Limb (tissue), 2 donors: ENCODE results near the gene GIT1.
A peak's percentile ranks its signal among the peaks of the same experiment; 100 is the strongest.

Source experiments
- DNase-seq, 2 donors: peaks; one replicate each; pipeline ENCODE4 v3.0.0-alpha.2; 2016; ENCODE audit errors: extremely low spot score in 2 of 2

GIT1 gene, protein sequence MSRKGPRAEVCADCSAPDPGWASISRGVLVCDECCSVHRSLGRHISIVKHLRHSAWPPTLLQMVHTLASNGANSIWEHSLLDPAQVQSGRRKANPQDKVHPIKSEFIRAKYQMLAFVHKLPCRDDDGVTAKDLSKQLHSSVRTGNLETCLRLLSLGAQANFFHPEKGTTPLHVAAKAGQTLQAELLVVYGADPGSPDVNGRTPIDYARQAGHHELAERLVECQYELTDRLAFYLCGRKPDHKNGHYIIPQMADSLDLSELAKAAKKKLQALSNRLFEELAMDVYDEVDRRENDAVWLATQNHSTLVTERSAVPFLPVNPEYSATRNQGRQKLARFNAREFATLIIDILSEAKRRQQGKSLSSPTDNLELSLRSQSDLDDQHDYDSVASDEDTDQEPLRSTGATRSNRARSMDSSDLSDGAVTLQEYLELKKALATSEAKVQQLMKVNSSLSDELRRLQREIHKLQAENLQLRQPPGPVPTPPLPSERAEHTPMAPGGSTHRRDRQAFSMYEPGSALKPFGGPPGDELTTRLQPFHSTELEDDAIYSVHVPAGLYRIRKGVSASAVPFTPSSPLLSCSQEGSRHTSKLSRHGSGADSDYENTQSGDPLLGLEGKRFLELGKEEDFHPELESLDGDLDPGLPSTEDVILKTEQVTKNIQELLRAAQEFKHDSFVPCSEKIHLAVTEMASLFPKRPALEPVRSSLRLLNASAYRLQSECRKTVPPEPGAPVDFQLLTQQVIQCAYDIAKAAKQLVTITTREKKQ

DNA sequence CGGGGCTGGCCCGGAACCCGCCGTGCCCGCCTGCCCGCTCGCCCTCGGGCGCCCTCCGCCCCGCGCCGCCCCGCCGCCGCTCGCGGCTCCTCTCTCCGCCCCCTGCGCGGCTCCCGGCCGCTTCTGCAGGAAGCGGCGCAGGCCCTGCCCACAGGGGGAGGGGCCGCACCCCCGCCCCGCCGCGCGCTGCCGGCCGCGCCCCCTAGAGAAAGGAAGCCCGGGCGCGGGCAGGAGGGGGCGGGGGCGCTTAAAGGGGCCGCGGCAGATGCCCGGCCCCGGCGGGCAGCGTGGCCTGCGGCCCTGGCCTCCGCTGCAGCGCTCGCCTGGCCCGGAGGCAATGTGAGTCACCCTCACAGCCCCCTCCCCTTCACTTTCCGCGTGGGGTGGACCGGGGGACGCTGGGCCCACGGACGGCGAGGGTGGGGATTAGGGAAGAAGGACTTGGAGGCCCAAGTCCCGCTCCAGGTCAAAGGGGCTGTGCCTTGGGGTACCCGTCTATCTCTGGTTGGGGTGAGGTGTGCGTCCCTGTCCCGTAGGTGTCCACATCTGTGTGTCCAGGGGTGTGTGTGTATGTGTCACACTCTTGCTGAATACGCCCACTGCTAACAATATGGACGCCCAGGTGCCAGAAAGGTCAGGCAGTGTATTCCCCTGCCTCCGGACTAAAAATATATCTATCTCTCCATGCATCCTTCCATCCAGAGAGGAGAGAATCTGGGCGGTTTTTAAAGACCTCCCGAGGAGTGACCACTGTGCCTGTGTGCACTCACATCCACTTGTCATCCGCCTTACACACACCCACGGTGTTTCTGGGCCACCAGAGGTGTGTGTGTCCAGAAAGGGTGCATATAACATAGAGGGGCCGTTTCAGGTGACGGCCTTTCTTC, at the start of gene GIT1:
TSS of gene GIT1 (minus strand) at position 125 of the 887 bp plus-strand sequence. CDS start 270 bp downstream, outside the sequence.
- DNase-seq, result peak; percentile 86 to 91

DNA sequence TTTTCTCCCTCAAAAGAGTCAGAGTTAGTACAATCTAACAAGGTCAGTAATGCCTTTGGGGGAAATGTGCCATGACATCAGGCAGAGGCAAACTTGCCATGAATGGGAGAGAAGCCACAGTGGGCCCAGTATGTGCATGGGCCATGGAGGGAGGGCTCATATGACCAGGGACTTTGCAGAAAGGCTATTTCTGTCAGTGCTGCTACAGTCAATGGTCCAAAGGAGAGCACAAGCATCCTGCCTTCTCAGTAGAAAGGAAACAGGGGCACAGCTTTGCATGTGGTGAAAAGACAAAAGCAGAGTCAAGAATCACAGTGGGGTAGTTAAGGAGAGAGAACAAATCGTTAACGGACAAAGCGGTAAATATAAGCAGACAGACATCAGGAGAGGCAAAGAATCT, 44.4 kb upstream of the GIT1 start:
- no peak for DNase-seq

DNA sequence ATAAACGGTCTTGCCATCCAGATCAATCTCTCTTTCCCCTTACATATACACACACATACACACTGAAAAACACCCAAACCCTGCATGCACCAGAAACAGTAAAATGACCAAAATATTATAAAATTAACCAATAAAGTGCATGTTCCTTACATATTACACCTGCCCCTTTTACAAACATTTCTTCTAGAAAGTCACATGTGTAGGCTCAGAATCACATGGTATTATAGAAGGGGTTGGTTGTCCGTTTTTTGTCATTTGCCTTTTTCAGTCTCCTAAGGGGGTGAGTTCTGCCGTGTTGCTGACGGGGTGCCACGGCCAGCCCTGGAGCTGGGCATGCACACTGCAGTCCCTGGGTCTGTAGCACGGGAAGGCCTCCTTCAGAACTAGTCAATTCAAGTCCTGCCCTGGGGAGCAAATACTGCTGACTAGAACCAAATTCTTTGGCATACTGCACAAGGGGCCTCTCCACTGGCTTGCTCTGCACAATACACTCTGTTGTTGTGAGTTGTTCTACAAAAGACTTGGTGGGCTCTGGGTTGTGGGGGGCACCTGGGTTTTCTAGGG, 41.3 kb upstream of the GIT1 start:
- DNase-seq, result no peak

DNA sequence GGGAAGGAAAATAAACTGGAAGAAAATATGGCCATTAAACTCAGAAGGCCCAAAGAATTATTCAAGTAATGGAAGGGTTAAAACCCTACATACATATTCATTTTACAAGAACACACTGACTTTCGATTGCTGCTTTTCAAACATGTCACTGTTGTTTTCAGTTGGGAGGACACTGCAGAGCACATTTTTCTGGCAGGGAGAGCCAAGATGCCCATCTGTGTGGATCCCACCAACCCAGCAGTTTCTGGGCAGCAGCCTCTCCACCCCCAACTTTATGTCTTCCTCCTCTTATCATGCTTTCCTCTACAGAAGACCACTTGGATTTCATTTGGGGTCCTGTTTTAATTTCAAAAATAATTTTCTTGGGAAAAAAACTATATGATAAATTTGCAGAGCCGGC, 40.4 kb upstream of the GIT1 start:
- no peak for DNase-seq

DNA sequence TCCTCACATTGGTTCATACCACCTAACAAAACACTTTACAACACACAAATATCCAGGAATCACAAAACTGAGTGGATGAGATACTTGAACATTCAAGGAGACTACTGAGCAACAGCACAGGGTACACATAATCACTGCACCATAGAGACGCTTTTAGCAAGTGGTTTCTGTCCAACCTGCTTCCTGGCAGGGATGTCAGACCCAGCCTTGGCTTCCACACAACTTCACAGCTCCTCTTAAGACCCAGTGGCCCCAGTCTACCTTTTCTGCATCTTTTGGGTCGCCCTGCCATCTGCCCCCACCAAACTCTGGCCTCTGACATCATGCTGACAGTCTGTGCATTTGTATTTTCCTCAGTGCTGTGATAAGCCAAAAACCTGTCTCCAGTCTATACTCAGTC, 39.2 kb upstream of the GIT1 start:
- DNase-seq, result no peak

DNA sequence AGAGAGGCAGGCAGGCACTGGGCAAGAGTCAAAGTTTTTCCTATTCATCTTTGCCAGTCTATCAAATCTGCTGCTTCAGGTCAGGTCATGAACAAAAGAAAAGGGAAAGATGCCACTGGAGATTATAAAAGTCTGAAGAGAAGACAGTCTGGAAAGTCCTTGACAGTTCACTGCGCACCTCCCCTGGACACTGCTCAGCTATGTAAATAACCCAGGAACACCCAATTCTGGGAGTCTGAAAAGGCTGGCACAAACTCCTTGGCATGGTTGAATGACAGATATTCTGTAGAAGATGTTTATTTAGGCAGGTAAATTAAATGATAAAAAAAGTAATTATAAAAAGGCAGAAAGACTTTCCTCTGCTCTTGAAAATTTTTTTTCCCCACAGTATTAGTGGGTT, 38.5 kb upstream of the GIT1 start:
- no peak for DNase-seq

DNA sequence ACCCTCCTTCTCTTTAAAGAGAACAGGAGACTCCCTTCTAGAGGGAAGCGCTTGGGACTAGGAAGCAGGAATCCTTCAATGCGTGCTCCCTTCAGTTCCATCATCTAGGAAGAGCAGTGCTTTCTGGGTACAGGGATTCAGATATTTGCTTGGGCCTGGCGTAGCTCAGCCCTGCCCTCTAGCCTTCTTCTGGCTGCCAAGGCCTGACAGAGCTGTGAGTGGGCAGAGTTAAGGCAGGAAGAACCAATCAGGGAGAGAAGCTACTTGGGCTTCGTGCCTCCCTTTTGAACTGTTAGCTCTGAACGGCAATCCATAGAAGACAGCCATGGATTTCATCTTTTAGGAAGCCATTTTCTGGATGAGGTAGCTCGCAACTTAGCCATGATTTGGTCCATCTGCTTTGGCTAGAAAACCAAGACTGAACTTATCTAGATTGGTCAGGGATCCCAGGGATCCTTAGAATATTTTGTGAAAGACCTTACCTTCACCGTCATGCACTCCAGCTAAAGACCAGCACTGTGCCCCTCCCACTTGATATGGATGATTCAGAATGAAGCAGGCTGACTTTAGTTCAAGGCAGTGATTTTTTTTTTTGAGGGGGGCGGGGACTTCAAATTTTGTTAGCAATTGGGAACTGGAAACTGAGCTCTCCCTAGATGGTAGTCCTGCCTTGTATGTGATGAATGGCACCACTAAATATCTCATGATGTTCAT, 35.7 kb upstream of the GIT1 start:
- DNase-seq, result no peak

DNA sequence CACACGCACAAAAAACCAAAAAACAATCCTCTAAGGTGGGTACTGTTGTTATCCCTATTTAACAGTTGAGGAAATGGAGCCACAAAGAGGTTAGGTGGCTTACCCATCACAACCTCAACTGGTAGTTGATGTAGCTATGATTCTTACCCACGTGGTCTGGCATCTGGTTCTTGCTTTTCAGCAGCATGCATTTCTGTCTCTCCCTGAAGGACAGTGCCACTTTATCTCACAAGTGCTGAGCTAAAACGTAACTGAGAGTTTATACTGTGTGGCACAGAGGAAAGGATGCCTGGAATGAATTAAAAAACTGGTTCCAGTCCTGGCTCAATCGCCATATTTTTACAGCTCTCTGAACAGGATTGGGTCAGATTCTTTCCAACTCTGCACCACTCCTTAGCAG, 35.1 kb upstream of the GIT1 start:
- no peak for DNase-seq

DNA sequence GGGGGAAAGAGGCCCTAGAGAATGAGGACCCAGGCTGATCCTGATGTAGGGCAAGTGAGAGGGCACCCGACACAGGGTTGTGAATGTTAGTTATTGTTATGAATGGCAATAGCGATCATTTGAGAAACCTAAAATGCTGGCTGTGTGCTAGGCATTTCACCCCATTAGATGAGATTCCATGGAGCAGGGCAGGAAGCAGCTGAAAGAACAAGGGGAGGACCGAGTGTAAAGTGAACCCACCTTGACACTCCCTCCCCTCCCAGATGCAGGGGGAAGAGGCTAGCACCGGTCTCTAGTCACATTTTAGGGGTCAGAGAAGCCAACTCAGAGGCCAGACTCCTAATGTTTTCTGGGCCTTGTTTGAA, 33.8 kb upstream of the GIT1 start:
- DNase-seq, result no peak

DNA sequence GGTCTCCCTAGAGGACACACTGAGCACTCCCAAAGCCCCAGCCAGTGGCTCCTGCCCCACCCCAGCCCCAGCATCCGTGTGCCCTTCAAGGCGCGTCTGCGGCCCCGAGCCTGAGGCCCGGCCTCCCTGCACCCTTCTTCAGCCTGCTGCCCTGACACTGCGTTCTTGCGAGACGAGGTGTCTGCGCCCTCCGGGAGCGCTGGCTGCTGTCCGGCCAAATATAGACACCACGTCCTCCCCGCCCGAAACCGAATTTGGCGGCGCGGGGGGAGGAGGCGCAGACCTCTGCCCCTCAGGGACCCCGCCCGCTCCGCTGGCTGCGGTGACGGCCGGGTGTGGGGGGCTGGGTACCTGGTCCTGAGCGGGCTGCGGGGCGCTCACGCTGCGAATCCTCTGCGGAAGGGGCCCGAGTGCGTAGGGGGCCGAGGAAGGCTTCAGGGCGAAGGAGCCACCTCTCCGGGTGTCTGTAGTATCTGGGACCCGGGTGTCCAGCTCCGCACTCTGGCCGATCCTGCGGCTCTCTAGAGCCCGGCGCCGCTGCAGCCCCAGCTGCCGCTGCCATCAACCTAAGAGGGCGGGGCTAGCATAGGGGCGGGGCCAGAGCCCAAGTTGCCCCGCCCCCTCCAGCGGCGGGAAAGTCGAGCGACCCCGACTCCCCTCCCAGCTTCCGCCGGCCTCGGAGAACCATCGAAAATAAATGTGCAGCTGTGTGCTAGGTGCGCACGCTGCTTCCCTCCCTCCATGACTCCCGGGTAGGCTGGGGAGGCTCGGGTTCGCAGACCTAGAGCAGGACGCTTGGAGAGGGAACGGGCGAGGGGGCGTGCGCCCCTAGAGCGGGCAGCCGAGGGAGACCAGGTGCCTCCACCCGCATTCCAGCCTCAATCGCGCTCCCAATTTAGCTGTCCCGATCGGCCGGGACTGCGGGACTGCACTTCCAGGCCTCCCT, 33.2 kb upstream of the GIT1 start, which contains the start of gene CORO6:
TSS of gene CORO6 (minus strand) at position 576 of the 946 bp plus-strand sequence. CDS start 1,491 bp downstream, outside the sequence.
- peak; percentile 54 to 83 for DNase-seq

DNA sequence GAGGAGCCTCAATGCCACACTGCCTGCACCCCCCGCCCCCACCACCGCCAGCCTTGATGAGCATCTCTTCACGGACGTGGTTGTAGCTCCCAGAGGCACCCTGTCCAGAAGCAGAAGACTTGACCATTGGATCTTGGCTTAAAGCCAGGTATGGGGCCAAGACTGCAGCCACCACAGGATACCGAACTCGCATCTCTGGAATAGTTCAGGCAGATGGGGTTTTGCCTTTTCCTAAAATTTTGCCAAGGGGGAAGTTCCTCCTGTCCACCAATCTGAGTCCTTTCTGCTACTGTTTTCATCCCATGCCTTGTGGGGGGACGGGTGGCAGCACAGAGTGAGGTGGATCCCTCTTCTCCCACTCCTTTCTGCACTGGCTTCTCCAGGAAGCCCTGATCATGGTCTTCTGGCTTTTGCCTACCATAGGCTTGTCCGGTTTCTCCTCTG, 32.3 kb upstream of the GIT1 start:
- no peak for DNase-seq

DNA sequence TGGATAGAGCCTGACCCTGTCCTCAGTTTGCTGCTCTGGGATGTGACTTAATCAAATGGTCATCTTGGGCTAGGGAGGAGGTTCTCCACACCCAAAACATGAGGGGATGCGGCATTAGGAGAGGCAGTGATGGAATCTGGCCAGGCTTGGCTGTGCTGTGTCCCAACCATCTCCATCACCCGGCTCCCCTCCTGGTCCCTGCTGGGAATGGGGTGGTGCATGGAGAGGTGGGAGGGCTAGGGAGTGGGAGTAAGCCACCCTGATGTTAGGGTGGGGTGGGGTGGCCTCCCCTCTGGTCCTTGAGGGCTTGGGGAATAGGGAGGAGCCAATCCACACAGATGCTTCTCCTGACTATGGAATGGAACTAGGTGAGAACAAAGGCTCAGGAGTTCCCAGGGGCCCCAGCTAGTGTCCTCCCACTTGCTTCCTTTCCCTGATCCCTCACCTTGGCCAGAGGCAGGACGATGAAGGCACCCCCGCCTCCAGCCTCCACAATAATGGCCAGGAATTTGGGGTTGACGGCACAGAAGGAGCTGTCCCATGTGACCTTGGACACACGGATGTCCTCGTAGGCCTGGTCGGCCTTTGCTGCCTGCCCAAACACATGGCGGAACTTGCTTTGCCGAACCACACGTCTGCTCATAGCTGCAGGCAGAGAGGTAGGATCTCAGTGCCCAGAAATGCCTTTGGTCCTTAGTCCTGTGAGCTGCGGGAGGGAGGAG, 31.5 kb upstream of the GIT1 start:
- no peak for DNase-seq

DNA sequence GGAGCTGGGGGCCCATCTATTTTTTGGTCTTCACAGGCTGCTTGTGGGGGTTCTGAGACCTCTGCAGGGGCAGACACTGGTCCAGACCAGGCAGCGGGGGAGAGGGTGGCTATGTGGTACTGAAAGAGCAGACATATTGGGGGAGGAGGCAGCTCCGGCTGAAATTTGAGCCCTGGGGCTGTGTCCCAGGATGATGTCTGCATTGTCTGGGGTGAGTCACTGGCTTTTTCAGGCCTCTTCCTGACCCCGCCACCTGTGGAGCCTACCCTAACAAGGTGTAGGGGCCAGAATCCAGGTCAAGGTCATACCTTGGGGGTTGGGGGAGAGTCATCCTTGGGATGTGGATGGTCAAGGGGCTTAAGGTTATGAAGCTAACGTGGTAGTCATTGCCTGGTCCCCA, 30.8 kb upstream of the GIT1 start:
- no peak for DNase-seq

DNA sequence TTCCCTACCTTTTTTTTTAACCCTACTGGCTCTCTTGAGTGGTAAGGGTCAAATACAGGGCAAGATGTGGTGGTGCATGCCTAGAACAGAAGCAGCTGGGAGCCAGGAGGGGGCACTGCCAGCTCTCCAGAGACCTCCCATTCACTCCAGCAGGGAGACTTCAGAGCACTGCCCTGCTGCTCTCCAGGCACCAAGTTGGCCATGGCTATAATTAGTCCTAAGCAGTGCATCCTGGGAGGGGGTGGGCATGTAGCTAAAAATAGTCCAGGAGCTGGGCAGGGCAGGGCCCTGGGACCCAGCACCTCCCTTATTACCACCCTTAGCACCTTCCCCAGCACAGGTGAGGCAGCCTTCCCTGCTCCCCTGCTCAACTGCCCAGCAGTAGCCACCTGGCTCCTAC, 29.8 kb upstream of the GIT1 start:
- no peak for DNase-seq

DNA sequence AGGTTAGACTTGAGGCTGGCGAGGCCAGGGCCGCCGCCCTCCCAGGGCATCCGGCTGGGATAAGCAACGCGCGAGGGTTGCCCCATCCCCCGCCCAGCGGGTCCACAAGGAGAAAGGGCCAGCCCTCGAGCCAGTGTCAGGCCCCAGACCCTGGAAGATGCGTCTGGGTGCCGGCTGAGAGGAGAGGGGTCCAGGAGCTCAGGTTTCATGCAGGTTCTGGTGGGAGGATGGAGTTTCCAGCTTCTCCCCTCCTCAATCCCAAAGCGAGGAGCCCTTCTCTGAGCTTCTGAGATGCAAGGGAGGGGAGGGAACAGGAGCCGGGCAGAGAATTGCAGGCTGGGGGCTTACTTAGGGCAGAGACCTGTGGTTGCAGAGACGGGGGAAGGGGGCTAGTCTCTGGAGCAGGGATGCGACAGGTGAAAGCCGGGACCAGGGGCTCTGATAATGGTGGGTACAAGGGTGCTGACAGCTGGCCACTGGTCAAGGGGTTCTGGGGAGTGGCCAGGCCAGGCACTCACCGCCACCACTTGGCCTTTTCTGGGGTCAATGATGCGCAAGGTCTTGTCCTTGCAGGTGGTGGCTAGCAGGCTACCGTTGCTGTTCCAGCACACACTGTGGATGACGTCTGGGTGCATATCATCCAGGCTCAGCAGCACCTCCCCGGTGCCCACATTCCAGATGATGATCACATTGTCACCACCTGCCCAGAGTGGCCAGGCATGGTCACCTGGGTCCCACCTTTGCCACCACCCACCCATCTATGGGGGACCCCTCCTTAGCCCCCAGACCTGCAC, 29.0 kb upstream of the GIT1 start:
- DNase-seq, result no peak

DNA sequence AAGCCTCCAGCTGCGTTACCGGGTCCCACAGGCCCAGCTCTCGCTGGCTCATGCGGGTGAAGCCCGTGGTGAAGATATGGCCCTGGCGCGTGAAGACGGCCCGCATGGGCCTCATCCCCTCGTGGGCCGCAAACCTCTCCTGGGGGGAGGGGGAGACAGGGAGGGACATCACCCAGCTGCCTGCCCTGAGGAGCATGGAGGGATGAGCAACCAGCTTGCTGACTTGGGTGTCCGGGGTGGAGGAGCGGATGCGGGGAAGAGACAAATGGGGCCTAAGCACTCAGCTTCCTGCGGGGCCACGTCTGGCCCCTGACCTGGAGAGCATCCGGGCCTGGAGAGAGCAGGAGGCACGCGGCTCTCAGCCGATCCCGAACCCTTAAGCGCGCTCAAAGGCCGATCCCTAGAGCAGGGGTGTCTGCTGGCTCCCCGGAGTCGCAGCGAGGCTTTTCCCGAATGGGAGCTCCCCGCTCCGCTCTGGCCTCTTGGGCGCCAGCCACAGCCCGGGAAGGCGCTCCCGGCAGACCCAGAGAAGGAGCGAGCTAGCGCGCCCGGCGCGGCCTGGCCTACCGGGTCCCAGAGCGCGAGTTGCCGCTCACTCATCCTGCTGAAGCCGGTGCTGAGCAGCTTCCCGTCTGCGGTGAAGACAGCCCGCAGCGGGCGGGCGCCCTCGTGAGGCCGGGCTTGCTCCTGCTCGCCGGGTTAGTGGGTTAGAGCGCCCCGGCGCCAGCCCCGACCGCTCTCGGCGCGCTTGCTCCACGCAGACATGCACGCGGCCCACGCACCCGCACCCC, 28.2 kb upstream of the GIT1 start:
- peak in 1 of 2 donors; percentile 66 for DNase-seq

DNA sequence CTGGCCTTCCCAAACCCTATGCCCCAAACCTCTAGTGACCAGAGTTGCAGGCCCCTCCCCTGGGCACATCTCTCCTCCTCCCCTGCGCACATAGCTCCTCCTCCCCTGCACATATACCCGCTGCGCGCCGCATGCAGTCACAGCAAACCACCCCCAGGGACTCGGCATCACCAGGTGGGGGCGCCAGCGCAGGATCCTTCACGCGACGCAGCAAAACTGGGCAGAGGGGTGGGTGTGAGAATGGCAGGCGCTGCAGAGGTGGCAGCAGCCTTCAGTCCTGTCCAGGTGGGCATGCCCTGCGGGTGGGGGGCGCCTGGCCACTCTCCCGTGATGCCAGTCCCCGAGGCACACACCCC, 27.7 kb upstream of the GIT1 start:
- peak in 1 of 2 donors; percentile 69 for DNase-seq
